H1 (cell line): ENCODE results near the gene POLR3E. TPM values are rescaled to one million over a fixed set of nuclear protein-coding genes. Genes with fewer than 3 reads are reported as not detected.

Source experiments
- CTCF ChIA-PET: fragments of 300-600 bp; sonication (Branson Sonifier 250); formaldehyde crosslinking; loops from one replicate; lab custom pipeline; 2021; ENCODE audit not compliant: partially characterized antibody; lab: Charles Lee
- POLR2A ChIA-PET: fragments of 300-600 bp; sonication (Branson Sonifier 250); formaldehyde crosslinking; loops from one replicate; lab custom pipeline; 2021; ENCODE audit warnings: inconsistent platforms; ENCODE audit not compliant: partially characterized antibody; lab: Charles Lee
- DNase-seq, 2 experiments: peaks; one replicate each; pipeline versions ENCODE4 v3.0.0 to v3.0.0-alpha.2; 2010 to 2022; ENCODE audit warnings: low spot score in 2 of 2, low read depth in 1 of 2, mixed read lengths in 1 of 2
- FAIRE-seq: peaks from 2 replicates; lab custom pipeline; 2011; peaks lifted over from hg19 to GRCh38; lab: Jason Lieb, UNC
- H2AFZ ChIP-seq: 2 replicates; pipeline ENCODE4 v1.8.1; 2012; ENCODE audit warnings: low read length, inconsistent platforms
- H2AK5ac ChIP-seq: 2 replicates; pipeline ENCODE4 v1.6.1; 2013; ENCODE audit warnings: low read depth, low read length
- H2BK120ac ChIP-seq: replicated peaks from 2 replicates; pipeline ENCODE3; 2013; ENCODE audit warnings: low read depth, low read length, inconsistent platforms
- H2BK12ac ChIP-seq: 2 replicates; pipeline ENCODE4 v1.6.1; 2013; ENCODE audit warnings: low read depth, low read length
- H2BK15ac ChIP-seq: 2 replicates; pipeline ENCODE4 v1.6.1; 2013; ENCODE audit warnings: low read length
- H2BK20ac ChIP-seq: 2 replicates; pipeline ENCODE4 v1.6.1; 2013; ENCODE audit warnings: low read length
- H2BK5ac ChIP-seq: 2 replicates; pipeline ENCODE4 v1.6.1; 2013; ENCODE audit warnings: low read depth, low read length
- H3K14ac ChIP-seq: 2 replicates; pipeline ENCODE4 v1.6.1; 2013; ENCODE audit warnings: inconsistent platforms; ENCODE audit not compliant: insufficient read length
- H3K18ac ChIP-seq: 2 replicates; pipeline ENCODE4 v1.6.1; 2013; ENCODE audit warnings: low read length; ENCODE audit errors: extremely low read depth
- H3K23ac ChIP-seq: 2 replicates; pipeline ENCODE4 v1.6.1; 2013; ENCODE audit warnings: inconsistent platforms; ENCODE audit not compliant: insufficient read length
- H3K23me2 ChIP-seq: 2 replicates; pipeline ENCODE4 v1.6.1; 2013; ENCODE audit warnings: low read depth, low read length
- H3K27ac ChIP-seq: 2 replicates; pipeline ENCODE4 v1.6.1; 2011; ENCODE audit warnings: low read depth, low read length, inconsistent platforms
- H3K27me3 ChIP-seq, 4 experiments: replicated peaks in 1 of 4; 1 replicate in 1 of 4; 2 replicates in 3 of 4; pipeline versions ENCODE4 v1.6.1 to v1.8.1; 2011 to 2013; ENCODE audit warnings: low read length in 3 of 4, mild to moderate bottlenecking in 3 of 4, inconsistent platforms in 2 of 4, mixed read lengths in 2 of 4, moderate library complexity in 1 of 4; ENCODE audit not compliant: control insufficient read depth in 3 of 4, insufficient read depth in 3 of 4; ENCODE audit errors: extremely low read depth in 1 of 4
- H3K36me3 ChIP-seq, 4 experiments: 2 replicates each; pipeline versions ENCODE4 v1.6.1 to v1.8.1; 2011 to 2013; ENCODE audit warnings: mild to moderate bottlenecking in 4 of 4, low read length in 3 of 4, moderate library complexity in 2 of 4, control low read depth in 1 of 4, inconsistent platforms in 1 of 4; ENCODE audit not compliant: insufficient read depth in 4 of 4, control insufficient read depth in 2 of 4
- H3K4ac ChIP-seq: replicated peaks from 2 replicates; pipeline ENCODE3; 2013; ENCODE audit warnings: low read length, low read depth, mixed read lengths, inconsistent platforms; ENCODE audit not compliant: insufficient read length
- H3K4me1 ChIP-seq, 4 experiments: replicated peaks in 1 of 4; 1 replicate in 1 of 4; 2 replicates in 3 of 4; pipeline versions ENCODE4 v1.6.1 to v1.8.1; 2011 to 2013; ENCODE audit warnings: low read length in 3 of 4, inconsistent platforms in 2 of 4, mixed read lengths in 1 of 4; ENCODE audit not compliant: insufficient read depth in 4 of 4, control insufficient read depth in 3 of 4
- H3K4me2 ChIP-seq, 2 experiments: 2 replicates each; pipeline versions ENCODE4 v1.6.1 to v1.8.1; 2011 to 2013; ENCODE audit warnings: low read depth in 2 of 2, low read length in 2 of 2, control low read depth in 1 of 2, inconsistent platforms in 1 of 2, mild to moderate bottlenecking in 1 of 2; ENCODE audit not compliant: insufficient read depth in 1 of 2
- H3K4me3 ChIP-seq, 4 experiments: fragments of 200-600, 300-600 bp in 1 of 4; sonication (generic), shearing (Covaris generic), sonication (Bioruptor Twin) in 1 of 4; 2 replicates each; pipeline versions ENCODE4 v1.5.1 to v1.8.1; 2011 to 2016; ENCODE audit warnings: low read length in 4 of 4, low read depth in 3 of 4, control low read depth in 2 of 4, inconsistent platforms in 2 of 4, mild to moderate bottlenecking in 2 of 4, mixed read lengths in 1 of 4, moderate library complexity in 1 of 4; ENCODE audit not compliant: insufficient read depth in 2 of 4; ENCODE audit errors: extremely low read depth in 1 of 4
- H3K56ac ChIP-seq: replicated peaks from 2 replicates; pipeline ENCODE3; 2013; ENCODE audit warnings: low read depth, mild to moderate bottlenecking, mixed read lengths, low read length, inconsistent platforms; ENCODE audit not compliant: insufficient read length
- H3K79me1 ChIP-seq: 2 replicates; pipeline ENCODE4 v1.6.1; 2013; ENCODE audit warnings: low read depth, low read length, control low read depth
- H3K79me2 ChIP-seq, 2 experiments: 2 replicates each; pipeline versions ENCODE4 v1.6.1 to v1.8.1; 2012 to 2013; ENCODE audit warnings: low read length in 2 of 2, mild to moderate bottlenecking in 2 of 2, inconsistent platforms in 1 of 2; ENCODE audit not compliant: insufficient read depth in 2 of 2, control insufficient read depth in 1 of 2
- H3K9ac ChIP-seq, 4 experiments: replicated peaks in 1 of 4; 1 replicate in 1 of 4; 2 replicates in 3 of 4; pipeline versions ENCODE4 v1.6.1 to v1.8.1; 2011 to 2013; ENCODE audit warnings: low read depth in 3 of 4, low read length in 3 of 4, control low read depth in 2 of 4, mild to moderate bottlenecking in 2 of 4, moderate library complexity in 2 of 4, inconsistent platforms in 1 of 4; ENCODE audit errors: extremely low read depth in 1 of 4
- H3K9me3 ChIP-seq, 2 experiments: 2 replicates each; pipeline versions ENCODE4 v1.6.1 to v1.8.1; 2012 to 2013; ENCODE audit warnings: mild to moderate bottlenecking in 2 of 2, moderate library complexity in 2 of 2, control low read depth in 1 of 2, inconsistent platforms in 1 of 2, low read depth in 1 of 2, low read length in 1 of 2, mixed read lengths in 1 of 2; ENCODE audit not compliant: insufficient read depth in 2 of 2
- H4K20me1 ChIP-seq, 2 experiments: replicated peaks in 1 of 2; 2 replicates each; pipeline versions ENCODE3 to v1.8.1; 2011 to 2013; ENCODE audit warnings: inconsistent platforms in 2 of 2, low read length in 2 of 2, mild to moderate bottlenecking in 1 of 2; ENCODE audit not compliant: insufficient read depth in 2 of 2, control insufficient read depth in 1 of 2
- H4K5ac ChIP-seq: 2 replicates; pipeline ENCODE4 v1.6.1; 2013; ENCODE audit warnings: low read length, low read depth, mixed read lengths, inconsistent platforms; ENCODE audit not compliant: insufficient read length
- H4K8ac ChIP-seq: 2 replicates; pipeline ENCODE4 v1.8.0; 2013; ENCODE audit warnings: mild to moderate bottlenecking, moderate library complexity, low read length, inconsistent platforms; ENCODE audit not compliant: insufficient read depth; ENCODE audit errors: extremely low read depth
- H4K91ac ChIP-seq: replicated peaks from 2 replicates; pipeline ENCODE3; 2013; ENCODE audit warnings: low read length, mixed read lengths, inconsistent platforms; ENCODE audit not compliant: insufficient read length
- ASH2L ChIP-seq: fragments of 200-600, 300-600 bp; sonication (generic); IDR thresholded peaks from one replicate; pipeline ENCODE4 v1.7.1; 2017; ENCODE audit warnings: low read length
- ATF2 ChIP-seq: IDR thresholded peaks from 2 replicates; pipeline ENCODE4 v1.6.1; 2012; ENCODE audit warnings: low read length, inconsistent platforms
- ATF3 ChIP-seq: IDR thresholded peaks from 2 replicates; pipeline ENCODE4 v1.6.1; 2011; ENCODE audit warnings: low read depth, mild to moderate bottlenecking, low read length; ENCODE audit not compliant: insufficient read depth
- CHD2 ChIP-seq: IDR thresholded peaks from 2 replicates; pipeline ENCODE4 v1.6.1; 2012; ENCODE audit warnings: low read length, improper control_type of control experiment
- EZH2 ChIP-seq: fragments of 200-600 bp; sonication (generic); IDR thresholded peaks from 2 replicates; pipeline ENCODE4 v1.7.1; 2012; ENCODE audit warnings: low read depth, mild to moderate bottlenecking, moderate library complexity, low read length, inconsistent platforms; ENCODE audit not compliant: severe bottlenecking
- JUN ChIP-seq: IDR thresholded peaks from 2 replicates; pipeline ENCODE4 v1.6.1; 2011; ENCODE audit warnings: low read depth, mild to moderate bottlenecking, improper control_type of control experiment, low read length
- POLR2A ChIP-seq, 2 experiments: IDR thresholded peaks; 1 replicate in 1 of 2; 2 replicates in 1 of 2; pipeline ENCODE4 v1.6.1; 2011; ENCODE audit warnings: low read depth in 2 of 2, low read length in 2 of 2, mild to moderate bottlenecking in 2 of 2; ENCODE audit errors: control extremely low read depth in 1 of 2
- SP1 ChIP-seq: IDR thresholded peaks from 2 replicates; pipeline ENCODE4 v1.6.1; 2011; ENCODE audit warnings: low read depth, low read length
- SUZ12 ChIP-seq: fragments of 200-600 bp; sonication (generic); IDR thresholded peaks from 2 replicates; pipeline ENCODE4 v1.6.1; 2012; ENCODE audit warnings: mild to moderate bottlenecking, inconsistent platforms, low read length, moderate library complexity, mixed read lengths
- ZNF274 ChIP-seq: IDR thresholded peaks from 2 replicates; pipeline ENCODE4 v1.7.0; 2012; ENCODE audit warnings: low read length, borderline replicate concordance; ENCODE audit errors: extremely low read depth
- WGBS, 2 experiments: shearing (Covaris generic) in 1 of 2; methylation state at CpG; one replicate each; pipeline versions ENCODE4 v1.1.6 to v1.1.7; 2013 to 2015; ENCODE audit warnings: low lambda C conversion rate in 2 of 2, mixed read lengths in 2 of 2, inconsistent platforms in 1 of 2, low coverage in 1 of 2, missing lambda C conversion rate in 1 of 2; ENCODE audit not compliant: insufficient replicate concordance in 2 of 2, insufficient coverage in 1 of 2, insufficient read length in 1 of 2; ENCODE audit errors: extremely low coverage in 1 of 2, missing lambda C conversion rate in 1 of 2; 5-methylcytosine and 5-hydroxymethylcytosine counted together
- polyA plus RNA-seq, 7 experiments: library from polyadenylated mRNA; depleted of rRNA in 3 of 7; stranded (reverse) in 5 of 7; unstranded in 2 of 7; fragments of >200 nt in 5 of 7; fragments of 200-250 nt in 2 of 7; gene quantifications; 1 replicate in 5 of 7; 2 replicates in 1 of 7; 4 replicates in 1 of 7; pipeline versions ENCODE4 v1.2.1 to v1.2.3, GENCODE V29; 2011 to 2013; ENCODE audit warnings: missing spikeins in 2 of 7, mixed read lengths in 2 of 7
- total RNA-seq: library from RNA; stranded (reverse); fragmentation: NEBNext Ultra II Directional; extraction: Animal tissue kit (Norgen Biotek cat#: 25700); gene quantifications from 2 replicates; pipeline ENCODE4 v1.2.1, GENCODE V29; 2021

Gene POLR3E
- total and polyA plus RNA-seq, 2 of the 8 experiments (the other 6 are each of a cell fraction or from before 2014, with no cell fraction given) = 96.5 to 125 TPM

GRCh38 chr16:22282254-22282892 is 14.8 kb upstream of the POLR3E start:
- H2AK5ac ChIP-seq = no peak overlapping the region
- DNase-seq (no peak), FAIRE-seq (no peak)
- no peak overlapping the region for H4K8ac ChIP-seq
- H2BK15ac ChIP-seq = no peak overlapping the region
- no peak overlapping the region for H4K5ac ChIP-seq
- no peaks in the 10 kb centered on the region for H3K79me1 ChIP-seq
- no peaks in the 10 kb centered on the region; a peak in 1 of 4 replicates for H3K9me3 ChIP-seq
- H3K79me2 ChIP-seq = no peaks in the 10 kb centered on the region
- H4K91ac ChIP-seq = no peak overlapping the region
- H3K18ac ChIP-seq = no peak overlapping the region
- no peak overlapping the region for H3K9ac ChIP-seq
- no peak overlapping the region for H3K4me3 ChIP-seq
- no peak overlapping the region for H3K27ac ChIP-seq
- H2BK5ac ChIP-seq = no peak overlapping the region
- no peak overlapping the region for H2AFZ ChIP-seq
- H2BK120ac ChIP-seq = no peak overlapping the region
- H3K4me2 ChIP-seq = no peak overlapping the region
- no peaks in the 10 kb centered on the region for H3K27me3 ChIP-seq
- H2BK20ac ChIP-seq = no peak overlapping the region
- H3K14ac ChIP-seq = no peak overlapping the region
- no peak overlapping the region for H3K4ac ChIP-seq
- peaks cover 0 to 5% (median 1%) of the 10 kb centered on the region in 4 experiments; a peak in 5 of 7 replicates for H3K4me1 ChIP-seq
- H3K36me3 ChIP-seq = peaks cover 0 to 18% (median 6%) of the 10 kb centered on the region in 4 experiments; a peak in 5 of 8 replicates
- H3K23me2 ChIP-seq = no peaks in the 10 kb centered on the region
- no peak overlapping the region for H2BK12ac ChIP-seq
- ChIA-PET POLR2A (interaction anchor here (1.4 kb wide), 1 partner anchor 16 kb away, joined by 5 read pairs; no protein-coding TSS in a partner anchor), CTCF (interaction anchor here (1.0 to 1.4 kb wide), 2 partner anchors 18 to 205 kb away, joined by 3 to 5 read pairs; no protein-coding TSS in a partner anchor)
- H3K23ac ChIP-seq = no peak overlapping the region
- H4K20me1 ChIP-seq = no peaks in the 10 kb centered on the region
- no peak overlapping the region for H3K56ac ChIP-seq
- WGBS, 2 experiments = 94% methylated on average over 5 of the region's 5 CpGs; no CpG with 5 or more reads in 1 of the 2 experiments
- TF ChIP-seq JUN (no peak), ATF2 (no peak), ZNF274 (no peak), EZH2 (no peak), ATF3 (no peak), SP1 (no peak), CHD2 (no peak), SUZ12 (no peak), ASH2L (no peak), POLR2A (IDR thresholded peaks at IDR 0.05; ENCODE audit: control extremely low read depth in 1 of 2, low read depth in 2 of 2, low read length in 2 of 2) (no peak)
